PC-3 (cell line): ENCODE results near the gene ELP5.

Experiments
- CTCF ChIP-seq: fragments of 300-600 bp; sonication (generic); conservative IDR thresholded peaks from 2 replicates; pipeline ENCODE4 v1.5.1; 2017; ENCODE audit warnings: antibody characterized with exemption, low read depth, mild to moderate bottlenecking, low read length
- EZH2 ChIP-seq: fragments of 300-600 bp; sonication (generic); IDR thresholded peaks from one replicate; pipeline ENCODE4 v1.6.1; 2017; ENCODE audit warnings: antibody characterized with exemption, mild to moderate bottlenecking, low read length; ENCODE audit not compliant: unreplicated experiment

DNA sequence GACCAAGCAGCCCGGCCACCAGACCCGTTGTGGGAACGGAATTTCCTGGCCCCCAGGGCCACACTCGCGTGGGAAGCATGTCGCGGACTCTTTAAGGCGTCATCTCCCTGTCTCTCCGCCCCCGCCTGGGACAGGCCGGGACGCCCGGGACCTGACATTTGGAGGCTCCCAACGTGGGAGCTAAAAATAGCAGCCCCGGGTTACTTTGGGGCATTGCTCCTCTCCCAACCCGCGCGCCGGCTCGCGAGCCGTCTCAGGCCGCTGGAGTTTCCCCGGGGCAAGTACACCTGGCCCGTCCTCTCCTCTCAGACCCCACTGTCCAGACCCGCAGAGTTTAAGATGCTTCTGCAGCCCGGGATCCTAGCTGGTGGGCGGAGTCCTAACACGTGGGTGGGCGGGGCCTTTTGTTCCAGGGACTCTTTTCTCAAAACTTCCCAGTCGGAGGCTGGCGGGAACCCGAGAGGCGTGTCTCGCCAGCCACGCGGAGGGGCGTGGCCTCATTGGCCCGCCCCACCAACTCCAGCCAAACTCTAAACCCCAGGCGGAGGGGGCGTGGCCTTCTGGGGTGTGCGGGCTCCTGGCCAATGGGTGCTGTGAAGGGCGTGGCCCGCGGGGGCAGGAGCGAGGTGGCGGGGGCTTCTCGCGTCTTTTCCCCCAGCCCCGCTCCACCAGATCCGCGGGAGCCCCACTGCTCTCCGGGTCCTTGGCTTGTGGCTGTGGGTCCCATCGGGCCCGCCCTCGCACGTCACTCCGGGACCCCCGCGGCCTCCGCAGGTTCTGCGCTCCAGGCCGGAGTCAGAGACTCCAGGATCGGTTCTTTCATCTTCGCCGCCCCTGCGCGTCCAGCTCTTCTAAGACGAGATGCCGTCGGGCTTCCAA lies 29.3 kb downstream of the ELP5 start, which contains the start of gene SLC2A4:
- no peak for TF ChIP-seq CTCF
- TF ChIP-seq EZH2 = no peak
